ENCODE data around the gene ANKRD40CL. TPM values are rescaled to one million over a fixed set of nuclear protein-coding genes. Genes with fewer than 3 reads are reported as not detected.

The ANKRD40CL gene
- polyA plus RNA-seq, 1 of the 3 experiments (the other 2 are of a cell fraction) = not detected

GRCh38 chr17:50764734-50765149, 2.6 kb downstream of the ANKRD40CL start:
- Histone ChIP-seq H3K36me3 (replicated peaks in 1 of 2; ENCODE audit: control insufficient read depth in 1 of 2, insufficient read depth in 2 of 2, low read length in 1 of 2) (no peaks in the 10 kb centered on the region), H4K20me1 (ENCODE audit: insufficient read depth) (no peaks in the 10 kb centered on the region), H3K4me2 (no peak overlapping the region), H3K4me1 (ENCODE audit: control insufficient read depth in 1 of 2, insufficient read depth in 2 of 2, low read depth in 1 of 2, low read length in 1 of 2) (peaks cover 0 to 24% of the 10 kb centered on the region in 2 experiments; a peak in 2 of 4 replicates), H3K9me3 (no peaks in the 10 kb centered on the region), H3K4me3 (ENCODE audit: low read depth in 2 of 2, low read length in 1 of 2) (no peak overlapping the region), H3F3A (replicated peaks; ENCODE audit: insufficient read depth) (no peaks in the 10 kb centered on the region), H3K27me3 (ENCODE audit: insufficient read depth) (no peaks in the 10 kb centered on the region), H3K79me2 (ENCODE audit: insufficient read depth) (no peaks in the 10 kb centered on the region), H3K27ac (ENCODE audit: low read depth in 2 of 2, low read length in 1 of 2) (peak overlapping the region in 1 of 2 experiments; percentile 43; a peak in 2 of 4 replicates), H3K9me2 (no peaks in the 10 kb centered on the region), H3K9ac (no peak overlapping the region), H2AFZ (ENCODE audit: low read depth) (no peak overlapping the region)
- peak; percentile 68 for DNase-seq
- TF ChIP-seq GATA2 (CRISPR knock-in tag; IDR thresholded peaks at IDR 0.05) (peak; percentile 67), CHD2 (IDR thresholded peaks at IDR 0.05; ENCODE audit: low read length, partially characterized antibody) (no peak), EP300 (IDR thresholded peaks at IDR 0.05; ENCODE audit: borderline replicate concordance in 1 of 2, low read depth in 1 of 2, low read length in 1 of 2) (peak in 1 of 2 experiments; percentile 38; a peak in 2 of 4 replicates), RAD21 (IDR thresholded peaks at IDR 0.05; ENCODE audit: low read length) (no peak), POLR2AphosphoS5 (IDR thresholded peaks at IDR 0.05; ENCODE audit: low read depth, low read length) (no peak), MXI1 (IDR thresholded peaks at IDR 0.05; ENCODE audit: low read depth, low read length) (peak; percentile 30; the same call in 1 of the 2 replicates), CTCF (IDR thresholded peaks at IDR 0.05) (no peak), YY1 (IDR thresholded peaks at IDR 0.05; ENCODE audit: low read depth) (no peak), REST (IDR thresholded peaks at IDR 0.05; ENCODE audit: low read depth, low read length) (no peak), FOXJ3 (CRISPR knock-in tag; IDR thresholded peaks at IDR 0.05) (no peak)
- 53% methylated on average over 2 of the region's 2 CpGs for whole genome bisulfite sequencing (ENCODE audit: low lambda C conversion rate)
- CTCF ChIA-PET = interaction anchor here (1.0 to 8.7 kb wide), 11 partner anchors 8 to 285 kb away, joined by 4 to 95 read pairs (median 6); no protein-coding TSS in a partner anchor
- POLR2A ChIA-PET = no interaction called here
